GM12873 (cell line): ENCODE measurements around the gene GALNT2.

Source experiments
- TF ChIP-seq, protein P1 (sequence below): IDR thresholded peaks from 2 replicates; pipeline ENCODE4 v1.5.1; 2012; ENCODE audit warnings: low read depth, mild to moderate bottlenecking, moderate library complexity, low read length, control low read depth; ENCODE audit not compliant: insufficient read depth; ENCODE audit errors: missing control alignments

GALNT2 gene

DNA sequence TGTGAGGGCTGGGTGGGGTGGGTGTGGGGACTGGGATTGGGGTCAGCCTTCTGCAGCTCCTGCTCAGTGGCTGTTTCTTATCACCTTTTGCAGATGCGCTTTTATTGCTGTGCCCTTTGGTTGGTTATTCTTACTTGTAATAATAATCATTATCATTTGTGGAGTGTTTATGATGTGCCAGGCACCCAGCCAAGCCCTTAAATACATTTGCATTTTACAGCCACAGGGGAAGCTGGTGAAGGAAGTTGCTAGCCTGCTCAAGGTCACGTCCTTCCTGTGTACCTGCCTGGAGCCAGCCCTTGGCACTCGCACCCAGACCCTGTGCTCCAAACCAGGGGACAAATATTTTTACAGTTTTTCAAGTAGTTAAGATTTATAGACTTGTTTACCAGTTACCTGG, 215.1 kb downstream of the GALNT2 start:
- TF ChIP-seq, protein P1, sequence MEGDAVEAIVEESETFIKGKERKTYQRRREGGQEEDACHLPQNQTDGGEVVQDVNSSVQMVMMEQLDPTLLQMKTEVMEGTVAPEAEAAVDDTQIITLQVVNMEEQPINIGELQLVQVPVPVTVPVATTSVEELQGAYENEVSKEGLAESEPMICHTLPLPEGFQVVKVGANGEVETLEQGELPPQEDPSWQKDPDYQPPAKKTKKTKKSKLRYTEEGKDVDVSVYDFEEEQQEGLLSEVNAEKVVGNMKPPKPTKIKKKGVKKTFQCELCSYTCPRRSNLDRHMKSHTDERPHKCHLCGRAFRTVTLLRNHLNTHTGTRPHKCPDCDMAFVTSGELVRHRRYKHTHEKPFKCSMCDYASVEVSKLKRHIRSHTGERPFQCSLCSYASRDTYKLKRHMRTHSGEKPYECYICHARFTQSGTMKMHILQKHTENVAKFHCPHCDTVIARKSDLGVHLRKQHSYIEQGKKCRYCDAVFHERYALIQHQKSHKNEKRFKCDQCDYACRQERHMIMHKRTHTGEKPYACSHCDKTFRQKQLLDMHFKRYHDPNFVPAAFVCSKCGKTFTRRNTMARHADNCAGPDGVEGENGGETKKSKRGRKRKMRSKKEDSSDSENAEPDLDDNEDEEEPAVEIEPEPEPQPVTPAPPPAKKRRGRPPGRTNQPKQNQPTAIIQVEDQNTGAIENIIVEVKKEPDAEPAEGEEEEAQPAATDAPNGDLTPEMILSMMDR: no peak

DNA sequence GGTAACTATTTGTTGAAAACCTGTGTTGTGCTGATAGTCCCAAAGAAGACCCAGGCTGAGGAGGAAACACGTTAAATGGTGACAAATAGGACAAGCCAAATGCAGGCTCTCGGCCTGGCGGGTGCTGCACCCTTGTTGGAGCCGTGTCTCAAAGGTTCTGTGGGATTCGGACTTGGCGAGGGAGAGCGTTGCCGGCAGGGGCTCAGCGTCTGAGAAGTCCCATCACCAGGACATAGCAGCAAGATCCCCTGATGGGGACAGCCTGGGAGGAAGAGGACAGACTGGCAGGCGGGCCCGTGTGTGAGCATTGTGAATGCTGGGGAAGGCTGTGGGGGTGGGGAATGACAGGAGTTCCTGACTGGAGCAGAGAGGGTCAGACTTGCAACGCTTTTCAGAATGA, 216.6 kb downstream of the GALNT2 start:
- TF ChIP-seq, protein P1: no peak

DNA sequence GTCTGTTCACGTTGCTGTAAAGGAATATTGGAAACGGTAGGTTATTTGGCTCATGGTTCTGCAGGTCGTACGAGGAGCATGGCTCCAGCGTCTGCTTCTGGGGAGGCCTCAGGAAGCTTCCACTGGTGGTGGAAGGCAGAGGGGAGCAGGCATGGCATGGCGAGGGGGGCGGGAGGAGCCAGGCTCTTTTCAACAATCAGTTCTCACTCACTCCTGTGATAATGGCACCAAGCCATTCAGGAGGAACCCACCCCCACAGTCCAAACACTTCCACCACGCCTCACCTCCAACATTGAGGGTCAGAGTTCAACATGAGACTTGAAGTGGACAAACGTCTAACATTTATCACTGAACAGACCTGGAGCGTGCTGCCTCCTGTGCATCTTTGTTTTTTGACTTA, 217.9 kb downstream of the GALNT2 start:
- TF ChIP-seq, protein P1: no peak

DNA sequence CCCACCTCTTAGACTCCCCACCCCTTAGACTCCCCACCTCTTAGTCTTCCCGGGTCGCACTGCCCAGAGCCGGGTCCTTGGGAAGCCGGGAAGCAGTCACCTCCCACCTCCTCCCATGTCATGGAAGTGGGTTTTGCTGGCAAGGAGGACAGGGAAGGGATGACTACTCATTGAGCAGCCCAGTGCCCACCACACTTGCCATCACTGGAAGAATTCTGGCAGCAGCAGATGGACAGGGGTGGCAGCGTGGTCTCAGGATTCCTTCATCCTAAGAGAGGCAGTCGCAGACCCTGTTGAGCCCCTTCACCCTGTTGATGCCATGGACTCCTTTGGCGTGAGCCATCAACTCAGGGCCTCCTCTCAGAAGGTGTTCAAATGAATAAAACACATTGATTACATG, 218.3 kb downstream of the GALNT2 start:
- TF ChIP-seq, protein P1: no peak

DNA sequence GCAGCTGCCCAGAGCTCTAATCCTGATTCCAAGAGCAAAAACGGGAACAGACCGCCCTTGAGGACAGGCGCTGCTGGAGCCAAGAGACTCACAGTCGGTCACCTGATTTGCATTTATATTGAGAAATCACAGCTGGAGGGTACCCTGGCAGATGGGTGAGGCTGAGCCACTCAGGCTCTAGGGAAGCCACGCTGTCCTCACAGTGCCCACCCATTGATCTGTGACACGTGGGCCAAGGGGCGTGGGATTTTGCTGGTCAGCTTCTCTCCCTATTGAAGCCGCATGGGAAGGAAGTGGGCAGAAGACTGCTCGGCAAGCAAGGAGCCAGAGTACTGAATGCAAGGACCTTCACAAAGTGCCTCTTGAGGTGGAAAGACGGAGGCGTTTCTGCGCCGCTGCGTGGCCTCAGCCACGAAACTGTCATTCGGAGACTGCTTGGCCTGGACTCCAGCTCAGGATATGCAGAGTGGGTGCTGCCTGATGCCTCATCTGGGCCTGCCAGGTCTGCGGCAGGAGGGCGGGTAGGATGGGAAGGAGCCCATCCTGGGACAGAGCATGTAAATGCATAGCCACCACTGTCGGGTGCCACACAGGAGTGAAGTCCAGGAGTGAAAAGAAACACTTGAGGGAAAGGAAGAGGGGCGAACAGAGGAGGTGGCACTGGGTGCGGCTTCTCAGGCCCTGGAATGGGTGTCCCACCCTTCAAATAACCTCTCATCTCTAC, 219.3 kb downstream of the GALNT2 start:
- TF ChIP-seq, protein P1: no peak

DNA sequence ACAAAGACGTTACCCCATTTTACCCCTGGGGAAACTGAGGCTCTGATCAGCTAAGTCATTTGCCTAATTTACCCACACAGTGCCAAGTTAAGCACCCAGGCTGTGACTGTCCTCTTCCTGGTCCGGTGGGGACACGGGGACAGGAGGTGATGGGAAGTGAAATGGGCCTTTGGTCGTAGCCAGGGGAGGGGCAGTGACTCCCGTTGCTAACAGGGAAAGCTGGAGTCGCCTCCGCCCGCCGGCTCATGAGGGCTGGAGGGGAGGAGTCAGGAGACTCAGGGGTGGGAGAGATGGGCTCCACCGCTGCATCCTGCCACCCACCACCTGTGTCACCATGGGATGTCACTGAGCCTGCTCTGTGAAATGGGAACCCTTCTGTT, 219.8 kb downstream of the GALNT2 start:
- TF ChIP-seq, protein P1: no peak

DNA sequence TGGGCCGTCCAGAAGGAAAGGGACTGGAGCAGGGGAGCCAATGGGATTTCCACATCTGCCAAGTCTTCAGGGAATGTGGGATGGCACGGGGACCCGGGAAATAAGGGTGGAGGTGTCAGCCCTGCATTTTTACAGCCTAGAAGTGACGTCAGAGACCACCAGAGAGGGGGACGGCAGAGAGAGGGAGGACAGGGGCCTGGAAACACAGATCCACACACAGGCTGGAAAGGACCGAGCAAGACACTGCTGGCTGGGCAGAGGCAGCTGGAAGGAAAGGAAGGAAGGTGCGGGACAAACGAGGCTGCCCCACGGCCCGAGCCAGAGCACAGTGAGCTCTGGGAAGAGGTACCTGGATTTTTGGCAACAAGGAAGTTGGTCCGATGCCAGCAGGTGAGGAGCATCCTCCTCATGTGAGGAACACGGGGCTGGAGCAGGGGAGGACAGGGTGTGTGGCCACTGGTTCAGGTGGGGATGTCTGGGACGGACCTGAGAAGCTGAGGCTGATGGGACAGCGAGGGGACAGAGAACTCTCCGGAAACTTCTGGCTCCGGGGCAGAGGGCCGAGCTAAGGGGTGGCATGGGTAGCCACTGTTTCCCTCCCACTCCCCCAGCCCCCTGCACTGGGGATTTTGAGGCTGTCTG, 220.8 kb downstream of the GALNT2 start:
- TF ChIP-seq, protein P1: no peak
